Fibroblast of peridontal ligament (primary cell): ENCODE data around the gene HSPB7.

ENCODE experiments used
- DNase-seq: peaks from one replicate; pipeline ENCODE4 v3.0.0-alpha.2; 2010; ENCODE audit errors: extremely low read depth

The HSPB7 gene

DNA sequence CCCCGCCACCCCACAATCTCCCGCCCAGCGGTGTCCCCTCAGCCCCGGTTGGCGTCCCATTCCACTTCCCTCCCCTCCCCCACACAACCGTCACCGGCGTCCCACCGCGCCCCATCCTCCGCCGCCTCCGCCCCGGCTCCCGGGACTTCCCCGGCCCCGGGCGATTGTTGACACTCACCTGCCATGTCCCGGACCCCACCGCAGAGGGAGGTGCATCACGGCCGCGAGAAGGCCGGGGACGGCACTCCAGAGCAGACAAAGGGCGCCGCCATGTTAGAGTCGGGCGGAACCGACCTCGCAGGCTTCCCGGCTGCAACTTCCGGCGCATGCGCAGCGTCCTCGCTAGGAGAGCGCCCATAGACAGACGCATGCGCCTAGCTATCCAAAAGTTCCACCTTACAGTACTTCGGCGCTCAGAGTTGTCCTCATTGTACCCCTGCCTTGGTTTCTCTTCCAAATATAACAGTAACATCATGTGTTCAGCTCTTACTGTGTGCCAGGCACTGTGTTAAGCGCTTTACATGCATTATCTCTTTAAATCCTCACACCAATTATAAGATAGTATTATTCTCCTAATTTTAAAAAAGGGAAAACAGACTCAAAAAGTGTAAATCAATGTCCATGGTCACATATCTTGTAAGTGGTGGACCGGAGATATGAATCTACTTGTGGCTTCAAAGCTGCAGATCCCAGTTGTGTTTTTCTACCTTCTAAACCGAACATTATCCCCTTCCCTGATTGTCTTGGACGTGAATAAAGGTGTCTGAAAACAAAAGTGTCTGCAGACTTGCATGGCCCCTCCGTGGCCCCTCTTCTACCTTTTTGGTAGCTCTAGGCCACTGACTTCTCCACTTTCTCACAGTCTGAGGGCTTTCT lies 41.8 kb downstream of the HSPB7 start, which contains the start of gene ZBTB17:
TSS of gene ZBTB17 (minus strand) at position 297 of the 876 bp plus-strand sequence. CDS start 27,606 bp downstream, outside the sequence.
- peak; percentile 90 for DNase-seq

DNA sequence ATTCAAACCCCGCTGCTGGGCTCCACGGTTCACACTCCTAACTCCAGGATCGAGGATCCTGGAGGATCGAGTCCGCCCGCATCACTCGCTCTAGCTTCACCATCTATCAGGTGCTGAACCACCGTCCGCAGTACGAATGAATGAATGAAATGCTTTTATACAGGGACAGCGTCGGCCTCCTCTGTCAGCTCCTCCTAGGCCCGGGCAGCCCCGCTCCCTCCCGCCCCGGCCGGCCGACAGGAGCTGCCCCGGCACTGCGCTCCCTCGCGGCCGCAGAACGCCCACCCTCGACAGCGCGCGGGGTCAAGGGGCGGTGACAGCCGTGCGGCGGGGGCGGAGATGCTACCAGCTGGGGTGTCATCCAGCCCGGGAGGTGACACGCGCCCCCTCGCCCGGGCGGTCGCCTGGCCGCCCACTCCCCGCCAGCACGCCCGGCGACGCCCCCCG lies 42.5 kb downstream of the HSPB7 start:
- no peak for DNase-seq

DNA sequence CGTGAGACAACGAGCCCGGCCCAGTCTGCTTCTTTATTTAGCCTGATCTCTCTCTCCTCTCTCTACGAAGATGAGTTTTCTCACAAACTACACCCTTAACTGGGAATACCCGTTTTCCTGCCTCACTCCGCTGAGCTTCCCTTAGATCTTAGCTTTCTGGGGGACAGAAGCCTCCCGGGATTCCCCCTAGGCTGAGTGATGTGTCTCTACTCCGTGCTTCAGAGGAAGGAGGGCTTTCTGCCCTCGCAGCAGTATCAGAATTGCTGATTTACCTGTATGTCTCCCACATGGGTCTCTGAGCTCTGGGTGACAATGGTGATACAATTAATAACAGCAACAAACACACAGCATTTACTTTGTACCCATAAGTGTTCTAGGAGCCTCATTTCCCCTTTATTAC lies 43.0 kb downstream of the HSPB7 start:
- no peak for DNase-seq

DNA sequence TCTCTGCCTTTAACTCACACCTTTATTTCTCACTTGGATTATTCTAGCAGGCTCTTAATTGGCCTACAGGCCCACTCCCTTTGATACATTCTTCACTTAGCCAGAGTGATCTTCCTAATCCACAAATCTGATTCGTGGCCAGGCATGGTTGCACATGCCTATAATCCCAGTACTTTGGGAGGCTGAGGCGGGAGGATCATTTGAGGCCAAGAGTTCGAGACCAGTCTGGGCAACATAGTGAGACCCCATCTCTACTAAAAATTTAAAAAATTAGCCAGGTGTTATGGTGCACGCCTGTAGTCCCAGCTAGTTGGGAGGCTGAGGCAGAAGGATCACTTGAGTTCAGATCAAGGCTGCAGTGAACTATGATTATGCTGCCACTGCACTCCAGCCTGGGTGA lies 44.1 kb downstream of the HSPB7 start:
- DNase-seq: no peak

DNA sequence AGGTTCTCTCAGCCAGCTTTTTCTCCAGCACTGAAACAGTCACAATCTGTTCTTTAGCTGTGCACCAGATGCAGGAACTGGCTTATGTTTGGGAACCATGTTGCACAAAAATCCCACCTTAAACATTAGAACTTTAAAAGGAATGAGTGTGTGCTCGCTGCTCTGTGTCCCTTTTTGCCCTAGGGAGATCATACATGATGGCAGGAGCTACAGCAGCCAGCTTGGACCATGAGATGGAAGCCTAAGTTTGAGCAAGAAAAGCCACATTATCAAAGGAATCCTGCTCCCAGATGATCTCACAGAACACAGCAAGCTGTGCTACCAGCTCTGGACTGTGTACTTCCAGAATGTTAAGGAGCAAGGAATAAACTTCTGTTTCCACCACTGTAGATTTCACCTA lies 45.4 kb downstream of the HSPB7 start:
- no peak for DNase-seq

DNA sequence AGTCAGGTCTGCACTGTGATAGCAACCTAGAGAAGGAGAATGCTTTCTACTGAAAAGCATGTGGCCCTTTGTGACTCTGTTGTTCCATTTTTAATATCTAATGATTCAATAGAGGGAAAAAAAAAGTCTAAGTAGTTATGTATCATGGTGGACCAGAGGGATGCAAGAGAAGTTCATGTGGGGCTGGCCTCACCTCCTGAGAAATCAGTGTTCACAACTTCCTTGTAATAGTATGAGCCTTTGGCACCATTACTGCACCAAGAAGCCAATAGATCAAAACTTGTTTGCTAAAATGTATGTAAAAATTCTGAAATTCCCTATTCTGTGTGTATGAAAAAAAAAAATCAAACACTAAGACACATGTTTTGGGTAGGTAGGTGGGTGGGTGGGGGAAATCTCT lies 46.9 kb downstream of the HSPB7 start:
- no peak for DNase-seq

DNA sequence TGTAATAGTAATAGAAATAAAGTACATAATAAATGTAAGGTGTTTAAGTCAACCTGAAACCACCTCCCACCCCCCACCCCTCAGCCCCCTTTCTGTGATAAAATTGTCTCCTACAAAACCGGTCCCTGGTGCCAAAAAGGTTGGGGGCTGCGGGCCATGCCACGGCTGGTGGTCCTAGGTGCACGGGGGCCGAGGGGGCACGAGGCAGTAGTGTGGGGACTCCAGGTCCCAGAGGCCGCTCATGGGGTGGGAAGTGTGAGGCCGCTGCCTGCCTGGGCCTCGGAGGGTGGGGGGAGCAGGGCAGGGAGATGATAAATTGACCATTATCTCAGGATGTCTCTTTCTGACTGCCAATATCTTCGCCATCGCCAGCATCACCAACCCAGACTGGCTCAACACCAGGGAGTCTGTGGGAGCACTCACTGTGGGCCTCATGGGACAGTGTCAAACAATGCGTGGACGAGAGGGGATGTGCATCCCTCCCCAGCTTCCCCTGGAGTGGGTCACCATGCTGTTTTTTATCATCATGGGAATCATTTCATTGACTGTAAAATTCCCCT lies 48.4 kb downstream of the HSPB7 start:
- DNase-seq: no peak

DNA sequence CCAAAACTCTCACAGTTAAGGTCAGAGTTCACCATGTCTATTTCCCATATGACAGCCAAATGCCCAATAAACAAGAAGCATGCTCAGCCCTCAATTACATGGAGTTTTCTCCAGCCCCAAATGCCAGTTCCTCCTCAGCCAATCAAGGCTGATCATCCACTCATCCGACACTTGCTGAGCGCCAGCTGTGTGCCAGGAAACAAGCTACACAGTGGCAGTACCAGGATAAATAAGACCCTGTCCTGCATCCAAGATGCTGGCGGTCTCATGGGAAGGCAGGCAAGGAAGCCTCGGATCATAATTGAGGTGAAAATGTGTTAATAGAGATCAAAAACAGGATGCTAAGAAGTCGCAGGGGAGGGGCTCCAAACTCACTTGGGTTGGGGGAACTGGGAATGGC lies 49.7 kb downstream of the HSPB7 start:
- no peak for DNase-seq

DNA sequence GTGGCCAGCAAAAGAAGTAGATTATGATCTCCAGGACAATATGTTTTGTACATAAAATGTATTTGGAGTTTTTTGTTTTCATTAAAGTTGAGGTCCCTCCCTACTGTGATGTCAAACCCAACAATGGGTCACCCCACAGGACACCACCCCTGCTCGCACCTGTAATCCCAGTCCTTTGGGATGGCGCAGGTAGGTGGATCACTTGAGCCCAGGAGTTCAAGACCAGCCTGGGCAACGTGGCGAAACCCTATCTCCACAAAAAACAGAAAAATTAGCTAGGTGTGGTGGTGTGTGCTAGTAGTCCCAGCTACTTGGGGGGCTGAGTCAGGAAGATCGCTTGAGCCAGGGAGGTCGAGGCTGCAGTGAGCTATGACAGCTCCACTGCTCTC lies 50.9 kb downstream of the HSPB7 start:
- no peak for DNase-seq

DNA sequence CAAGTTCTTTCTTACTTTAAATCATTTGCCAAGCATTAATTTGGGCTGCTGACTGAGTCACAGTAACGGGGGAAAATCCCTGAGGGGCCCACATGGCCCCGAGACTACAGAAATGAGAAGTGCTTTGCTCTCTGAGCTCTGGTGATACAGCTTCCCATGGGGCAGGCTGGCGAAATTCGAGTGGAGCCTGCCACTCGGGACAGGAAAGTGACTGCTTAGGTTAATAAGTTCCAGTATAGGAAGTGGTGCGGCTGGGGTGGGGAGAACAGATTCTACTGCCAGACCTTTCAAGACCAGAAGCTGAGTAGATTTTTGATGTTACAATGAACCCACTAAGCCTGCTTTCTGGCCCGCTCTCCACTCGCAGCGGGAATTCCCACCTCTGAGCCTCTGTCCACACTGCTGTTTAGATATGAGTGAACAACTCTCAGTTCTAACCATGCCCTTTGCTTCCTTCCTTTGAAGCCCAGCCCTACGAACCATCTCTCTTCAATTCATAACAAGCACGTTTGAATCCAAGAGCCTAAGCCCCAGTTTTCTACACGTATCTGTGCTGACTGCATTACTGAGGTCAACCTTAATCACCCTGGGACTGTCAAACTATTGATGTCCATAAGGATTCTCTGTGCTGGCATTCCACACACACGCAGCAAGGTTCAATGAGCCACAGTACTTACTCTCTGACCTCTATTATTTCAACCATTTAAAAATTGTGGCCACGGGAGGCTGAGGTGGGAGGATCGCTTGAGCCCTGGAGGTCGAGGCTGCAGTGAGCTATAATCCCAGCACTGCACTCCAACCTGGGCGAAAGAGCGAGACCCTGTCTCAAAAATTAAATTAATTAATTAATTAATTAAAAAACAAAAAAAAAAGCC lies 51.5 kb downstream of the HSPB7 start:
- DNase-seq: peak; percentile 49

DNA sequence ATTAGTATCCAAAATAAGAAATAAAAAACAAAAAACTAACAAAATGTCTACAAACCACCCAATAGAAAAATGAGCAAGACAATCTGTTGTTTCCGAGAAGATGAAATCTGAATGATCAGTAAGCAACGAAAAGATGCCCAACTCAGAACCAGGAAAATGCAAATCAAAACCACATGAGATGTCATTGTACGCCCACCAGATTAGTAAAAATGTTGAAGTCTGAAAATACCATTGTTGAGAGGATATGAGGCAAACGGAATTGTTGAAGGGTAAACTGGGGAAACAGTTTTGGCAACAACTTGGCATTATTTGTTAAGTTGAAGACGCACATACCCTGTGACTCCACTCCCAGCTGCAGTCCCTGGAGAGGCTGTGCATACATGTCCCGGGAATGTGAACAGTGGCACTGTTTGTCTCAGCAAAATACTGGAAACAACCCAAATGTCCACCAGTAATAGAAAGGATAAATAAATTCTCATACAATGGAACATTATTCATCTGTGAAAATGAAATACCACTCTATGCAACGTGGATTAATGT lies 52.5 kb downstream of the HSPB7 start:
- peak; percentile 57 for DNase-seq
